ENCODE measurements around the gene NLGN4Y.
"Not testable (repeated sequence)": the region's sequence is repeated elsewhere in the genome, so short reads cannot be mapped to it uniquely, and the experiment has no call there.

The NLGN4Y gene

GRCh38 chrY:14834103-14835060, 310.1 kb downstream of the NLGN4Y start:
- DNase-seq (ENCODE audit: low read depth in 2 of 3, low spot score in 1 of 3), result no peak

- DNase-seq (ENCODE audit: low read depth in 2 of 3, low spot score in 1 of 3), result no peak
Measured at GRCh38 chrY:14837466-14837865, 313.1 kb downstream of the NLGN4Y start.

- DNase-seq (ENCODE audit: low read depth in 2 of 3, low spot score in 1 of 3), result no peak
Measured at GRCh38 chrY:14850734-14851133, 326.4 kb downstream of the NLGN4Y start.

- no peak for DNase-seq (ENCODE audit: low read depth in 2 of 3, low spot score in 1 of 3)
Measured at GRCh38 chrY:14860448-14860847, 336.1 kb downstream of the NLGN4Y start.

GRCh38 chrY:14861033-14861432, 336.7 kb downstream of the NLGN4Y start:
- DNase-seq (ENCODE audit: low read depth in 2 of 3, low spot score in 1 of 3), result not testable (repeated sequence)

- DNase-seq (ENCODE audit: low read depth in 2 of 3, low spot score in 1 of 3), result no peak
Measured at GRCh38 chrY:14871971-14872370, 347.6 kb downstream of the NLGN4Y start.
